ENCODE measurements around the gene TANK.

DNA sequence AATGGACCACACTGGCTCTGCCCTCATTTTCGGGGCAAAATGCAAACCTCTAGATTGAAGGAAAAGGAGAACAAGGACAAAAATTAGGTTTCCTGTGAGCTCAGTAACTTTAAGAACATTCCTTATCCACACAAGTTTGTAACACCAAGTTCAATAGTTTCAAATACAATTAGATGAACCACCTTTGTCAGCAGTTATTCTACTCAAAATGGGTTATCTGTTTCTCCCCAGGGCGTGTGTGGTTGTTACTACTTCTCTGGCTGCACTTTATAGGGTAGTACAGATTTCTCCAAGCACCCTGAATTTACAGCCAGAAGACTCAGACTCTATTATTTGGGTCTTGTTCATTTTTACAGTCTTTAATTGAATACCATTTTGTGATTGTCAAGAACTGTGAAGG, 45.0 kb upstream of the TANK start:
- TF ChIP-seq, protein P1, sequence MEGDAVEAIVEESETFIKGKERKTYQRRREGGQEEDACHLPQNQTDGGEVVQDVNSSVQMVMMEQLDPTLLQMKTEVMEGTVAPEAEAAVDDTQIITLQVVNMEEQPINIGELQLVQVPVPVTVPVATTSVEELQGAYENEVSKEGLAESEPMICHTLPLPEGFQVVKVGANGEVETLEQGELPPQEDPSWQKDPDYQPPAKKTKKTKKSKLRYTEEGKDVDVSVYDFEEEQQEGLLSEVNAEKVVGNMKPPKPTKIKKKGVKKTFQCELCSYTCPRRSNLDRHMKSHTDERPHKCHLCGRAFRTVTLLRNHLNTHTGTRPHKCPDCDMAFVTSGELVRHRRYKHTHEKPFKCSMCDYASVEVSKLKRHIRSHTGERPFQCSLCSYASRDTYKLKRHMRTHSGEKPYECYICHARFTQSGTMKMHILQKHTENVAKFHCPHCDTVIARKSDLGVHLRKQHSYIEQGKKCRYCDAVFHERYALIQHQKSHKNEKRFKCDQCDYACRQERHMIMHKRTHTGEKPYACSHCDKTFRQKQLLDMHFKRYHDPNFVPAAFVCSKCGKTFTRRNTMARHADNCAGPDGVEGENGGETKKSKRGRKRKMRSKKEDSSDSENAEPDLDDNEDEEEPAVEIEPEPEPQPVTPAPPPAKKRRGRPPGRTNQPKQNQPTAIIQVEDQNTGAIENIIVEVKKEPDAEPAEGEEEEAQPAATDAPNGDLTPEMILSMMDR (conservative IDR thresholded peaks at IDR 0.05; ENCODE audit: low read depth, low read length): no peak
- TF ChIP-seq EZH2 (IDR thresholded peaks at IDR 0.05; ENCODE audit: borderline replicate concordance, low read depth, low read length, poor library complexity, severe bottlenecking): no peak
